CD4-positive, alpha-beta memory T cell (primary cell): ENCODE measurements around the gene NDFIP1. TPM values are rescaled to one million over a fixed set of nuclear protein-coding genes. Genes with fewer than 3 reads are reported as not detected.

Source experiments
- CTCF ChIA-PET: fragments of 350-600 bp; sonication (Branson Sonifier 250); formaldehyde crosslinking; loops from one replicate; lab custom pipeline; 2021; ENCODE audit warnings: inconsistent platforms; ENCODE audit not compliant: partially characterized antibody; lab: Charles Lee
- POLR2A ChIA-PET: fragments of 350-600 bp; sonication (Branson Sonifier 250); formaldehyde crosslinking; loops from one replicate; lab custom pipeline; 2021; ENCODE audit not compliant: partially characterized antibody; lab: Charles Lee
- DNase-seq, 5 donors: peaks; one replicate each; pipeline versions ENCODE4 v3.0.0 to v3.0.0-alpha.2; 2020 to 2022; ENCODE audit warnings: mixed read lengths in 1 of 5
- H3K27ac ChIP-seq: one replicate; pipeline ENCODE4 v1.7.0; 2013; ENCODE audit warnings: low read depth, low read length
- H3K27me3 ChIP-seq: 2 replicates; pipeline ENCODE4 v1.7.0; 2013; ENCODE audit warnings: mild to moderate bottlenecking, low read length, moderate library complexity; ENCODE audit not compliant: insufficient read depth
- H3K36me3 ChIP-seq: 2 replicates; pipeline ENCODE4 v1.7.0; 2013; ENCODE audit warnings: mild to moderate bottlenecking, low read length, moderate library complexity; ENCODE audit not compliant: insufficient read depth
- H3K4me1 ChIP-seq: 2 replicates; pipeline ENCODE4 v1.7.0; 2013; ENCODE audit warnings: mild to moderate bottlenecking, low read length, moderate library complexity; ENCODE audit not compliant: insufficient read depth
- H3K4me3 ChIP-seq, 2 donors: one replicate each; pipeline ENCODE4 v1.7.0; 2013; ENCODE audit warnings: low read length in 2 of 2, mild to moderate bottlenecking in 1 of 2
- H3K9me3 ChIP-seq, 2 donors: one replicate each; pipeline ENCODE4 v1.7.0; 2013; ENCODE audit warnings: low read length in 2 of 2, control low read depth in 1 of 2; ENCODE audit not compliant: control insufficient read depth in 1 of 2
- H3K27ac Mint-ChIP-seq, 7 donors: one replicate each; pipeline ENCODE4 v1.8.0; 2020 to 2021; ENCODE audit warnings: mixed read lengths in 7 of 7, mild to moderate bottlenecking in 6 of 7, inconsistent platforms in 3 of 7, moderate library complexity in 3 of 7
- H3K27me3 Mint-ChIP-seq, 2 donors: one replicate each; pipeline ENCODE4 v1.8.0; 2020 to 2021; ENCODE audit warnings: mixed read lengths in 2 of 2
- H3K36me3 Mint-ChIP-seq, 2 donors: one replicate each; pipeline ENCODE4 v1.8.0; 2020 to 2021; ENCODE audit warnings: mixed read lengths in 2 of 2, inconsistent platforms in 1 of 2, mild to moderate bottlenecking in 1 of 2
- H3K4me1 Mint-ChIP-seq, 4 donors: one replicate each; pipeline ENCODE4 v1.8.0; 2020 to 2021; ENCODE audit warnings: mixed read lengths in 4 of 4, mild to moderate bottlenecking in 1 of 4
- H3K4me3 Mint-ChIP-seq, 8 donors: one replicate each; pipeline ENCODE4 v1.8.0; 2020 to 2021; ENCODE audit warnings: mixed read lengths in 8 of 8, mild to moderate bottlenecking in 7 of 8, moderate library complexity in 6 of 8, inconsistent platforms in 3 of 8
- H3K9me3 Mint-ChIP-seq, 8 donors: one replicate each; pipeline ENCODE4 v1.8.0; 2020 to 2021; ENCODE audit warnings: mixed read lengths in 8 of 8, mild to moderate bottlenecking in 5 of 8, inconsistent platforms in 3 of 8, moderate library complexity in 1 of 8
- intact Hi-C: fragments of 100-400 bp; cut with micrococcal nuclease; formaldehyde crosslinking; loops from one replicate; pipeline ENCODE4 v1.15.1; 2023
- polyA plus RNA-seq, 2 donors: library from polyadenylated mRNA; unstranded; fragments of 300-500 nt; fragmentation: Illumina TruSeq; gene quantifications; one replicate each; pipeline ENCODE4 v1.2.3, GENCODE V29; 2021
- total RNA-seq, 2 experiments: library from RNA; stranded (reverse); gene quantifications; one replicate each; pipeline ENCODE4 v1.2.3, GENCODE V29; 2021

NDFIP1 gene
- total and polyA plus RNA-seq, 4 experiments from 2014 or later, result 70.0 to 98.3 (median 76.1) TPM

GRCh38 chr5:142107036-142107735, 1.4 kb upstream of the NDFIP1 start:
- Mint-ChIP-seq H3K27ac (peak overlapping the region; percentile 95 to 99 (median 98)), H3K36me3 (peaks cover 3 to 20% of the 10 kb centered on the region in 2 donors), H3K9me3 (no peaks in the 10 kb centered on the region), H3K4me1 (peaks cover 41 to 67% (median 50%) of the 10 kb centered on the region in 4 donors), H3K27me3 (no peaks in the 10 kb centered on the region), H3K4me3 (peak overlapping the region in 6 of 8 donors; percentile 21 to 88 (median 68))
- intact Hi-C loops, result no loop called here
- peaks cover 56% of the 10 kb centered on the region for H3K4me1 ChIP-seq
- no peaks in the 10 kb centered on the region for H3K36me3 ChIP-seq
- POLR2A ChIA-PET, result interaction anchor here (0.9 to 4.4 kb wide), 10 partner anchors 11 to 424 kb away, joined by 3 to 96 read pairs (median 18); partner anchors contain the start of gene GNPDA1
- H3K4me3 ChIP-seq, result no peak overlapping the region
- no peak for DNase-seq
- no peaks in the 10 kb centered on the region for H3K9me3 ChIP-seq
- no peaks in the 10 kb centered on the region for H3K27me3 ChIP-seq
- CTCF ChIA-PET, result interaction anchor here (0.9 to 5.9 kb wide), 11 partner anchors 13 to 416 kb away, joined by 3 to 93 read pairs (median 4); partner anchors contain the start of genes GNPDA1 and RNF14
- no peak overlapping the region for H3K27ac ChIP-seq

DNA sequence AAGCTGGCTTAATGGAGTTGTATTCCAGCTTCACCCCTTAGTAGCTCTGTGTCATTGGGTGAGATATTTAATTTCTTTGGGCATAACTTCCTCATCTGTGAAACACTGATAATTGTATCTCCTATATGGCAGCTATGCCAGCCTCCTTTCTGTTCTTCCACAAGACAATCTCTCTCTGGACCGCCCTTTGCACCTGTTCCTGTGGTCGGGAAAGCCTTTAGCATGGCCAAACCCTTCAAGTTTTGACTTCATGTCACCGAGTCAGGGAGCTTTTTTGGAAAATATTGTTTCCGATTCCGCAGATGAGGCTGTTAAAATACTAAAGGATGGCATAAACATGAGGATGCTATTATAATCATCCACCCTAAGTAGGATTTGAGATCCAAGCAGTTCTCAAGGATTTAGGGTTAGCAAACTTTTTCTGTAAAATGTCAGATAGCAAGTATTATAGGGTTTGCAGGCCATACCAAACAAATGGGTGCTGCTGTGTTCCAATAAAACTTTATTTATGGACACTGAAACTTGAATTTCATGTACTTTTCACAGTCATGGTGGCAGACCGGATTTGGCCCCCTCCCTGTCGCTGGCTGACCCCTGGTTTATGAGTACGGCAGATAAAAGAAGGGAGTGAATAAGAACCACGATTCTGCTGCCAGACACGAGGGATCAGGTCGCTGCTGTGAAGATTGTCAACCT, 695 bp upstream of the NDFIP1 start:
- Mint-ChIP-seq H3K4me1 (peaks cover 43 to 71% (median 52%) of the 10 kb centered on the region in 4 donors), H3K27me3 (no peaks in the 10 kb centered on the region), H3K27ac (peak overlapping the region; percentile 95 to 99 (median 98)), H3K4me3 (peak overlapping the region; percentile 82 to 88 (median 86)), H3K9me3 (no peaks in the 10 kb centered on the region), H3K36me3 (peaks cover 6 to 21% of the 10 kb centered on the region in 2 donors)
- intact Hi-C loops, result loop anchor here (1.0 to 2.0 kb wide), 6 partner anchors 13 to 249 kb away; no protein-coding TSS in a partner anchor
- no peaks in the 10 kb centered on the region for H3K27me3 ChIP-seq
- peaks cover 63% of the 10 kb centered on the region for H3K4me1 ChIP-seq
- H3K36me3 ChIP-seq, result no peaks in the 10 kb centered on the region
- H3K4me3 ChIP-seq, result peak overlapping the region in 1 of 2 donors; percentile 78
- H3K9me3 ChIP-seq, result no peaks in the 10 kb centered on the region
- H3K27ac ChIP-seq, result peak overlapping the region; percentile 95
- ChIA-PET CTCF (interaction anchor here (0.7 to 5.9 kb wide), 14 partner anchors 13 to 471 kb away, joined by 3 to 93 read pairs (median 4); partner anchors contain the start of genes GNPDA1, HDAC3, RELL2 and RNF14), POLR2A (interaction anchor here (0.5 to 4.4 kb wide), 16 partner anchors 10 to 424 kb away, joined by 3 to 96 read pairs (median 11); partner anchors contain the start of genes GNPDA1 and RNF14)
- DNase-seq, result no peak

DNA sequence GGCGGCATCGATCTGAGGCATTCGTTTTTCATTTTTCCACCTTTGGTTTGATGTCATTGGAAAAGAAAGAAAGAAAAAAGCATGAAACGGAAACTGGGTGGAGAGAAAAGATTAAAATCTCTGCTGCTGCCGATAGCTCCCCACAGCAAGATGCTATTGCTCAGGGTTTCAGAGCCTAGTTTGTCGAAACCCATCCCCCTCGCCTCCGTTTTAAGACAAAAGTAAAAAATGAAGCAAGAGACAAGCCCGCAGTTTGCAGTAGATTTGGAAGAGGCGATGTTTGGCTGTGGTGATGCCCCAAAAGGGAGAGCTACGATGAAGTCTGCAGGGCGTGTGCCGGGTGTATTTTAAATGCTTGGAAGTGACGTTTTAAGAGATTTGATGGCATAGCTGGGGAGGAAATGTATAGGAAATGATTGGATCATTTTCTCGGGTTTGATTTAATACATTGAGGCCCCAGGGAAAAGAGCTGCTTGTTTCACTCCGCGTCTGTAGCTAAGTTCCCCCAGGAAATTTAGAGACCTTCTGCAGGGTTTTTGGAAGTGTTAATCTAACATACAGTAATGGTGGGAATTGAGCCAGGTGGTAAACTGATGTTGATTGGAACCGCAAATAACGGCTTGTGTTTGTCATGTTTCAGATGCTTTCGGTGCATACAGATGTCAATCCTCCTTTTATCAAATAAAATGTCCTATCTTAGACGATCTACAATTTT, 909 bp downstream of the NDFIP1 start:
- peak overlapping the region; percentile 93 to 99 (median 97) for H3K27ac Mint-ChIP-seq
- POLR2A ChIA-PET, result interaction anchor here (0.7 to 4.4 kb wide), 23 partner anchors 9 to 893 kb away, joined by 3 to 96 read pairs (median 6); partner anchors contain the start of genes GNPDA1 and RNF14
- peak overlapping the region; percentile 95 for H3K27ac ChIP-seq

DNA sequence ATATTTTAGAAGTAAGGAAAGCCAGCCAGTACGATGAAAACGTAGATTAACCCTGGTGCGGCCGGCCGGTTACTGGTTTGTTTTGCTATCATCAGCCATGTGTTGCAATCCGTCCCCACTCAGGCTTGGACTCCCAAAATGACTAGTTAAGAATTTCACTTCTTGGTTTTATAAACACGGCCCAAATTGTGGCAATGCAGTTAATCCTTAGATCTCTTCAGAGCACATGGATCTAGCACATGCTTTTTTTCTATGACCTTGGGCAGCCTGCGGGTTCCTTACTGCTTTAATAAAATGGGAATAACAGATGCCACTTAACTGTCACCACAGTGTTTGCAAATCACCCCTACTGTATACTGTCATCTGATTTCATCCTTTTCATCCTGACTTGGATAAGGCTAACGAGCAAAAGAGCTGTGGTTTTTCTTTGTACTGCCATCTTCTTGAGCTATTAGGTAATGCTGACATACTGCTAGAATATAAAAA, 1.5 kb downstream of the NDFIP1 start:
- H3K9me3 Mint-ChIP-seq, result no peaks in the 10 kb centered on the region
- H3K4me3 Mint-ChIP-seq, result peak overlapping the region; percentile 94 to 100 (median 96)
- peak overlapping the region; percentile 93 to 99 (median 97) for H3K27ac Mint-ChIP-seq
- peaks cover 14 to 27% of the 10 kb centered on the region in 2 donors for H3K36me3 Mint-ChIP-seq
- H3K4me1 Mint-ChIP-seq, result peaks cover 51 to 79% (median 61%) of the 10 kb centered on the region in 4 donors
- Histone ChIP-seq H3K4me1 (peaks cover 70% of the 10 kb centered on the region), H3K27me3 (no peaks in the 10 kb centered on the region), H3K9me3 (no peaks in the 10 kb centered on the region), H3K36me3 (no peaks in the 10 kb centered on the region), H3K4me3 (peak overlapping the region; percentile 78 to 80), H3K27ac (peak overlapping the region; percentile 95)
- peak in 3 of 5 donors; percentile 23 to 33 (median 32) for DNase-seq
- no peaks in the 10 kb centered on the region for H3K27me3 Mint-ChIP-seq
- CTCF ChIA-PET, result interaction anchor here (0.7 to 5.9 kb wide), 23 partner anchors 9 to 418 kb away, joined by 3 to 93 read pairs (median 4); partner anchors contain the start of genes GNPDA1 and RNF14
- intact Hi-C loops, result loop anchor here (1.0 kb wide), 1 partner anchor 8 kb away; no protein-coding TSS in a partner anchor
- POLR2A ChIA-PET, result interaction anchor here (0.6 to 4.4 kb wide), 21 partner anchors 8 to 748 kb away, joined by 3 to 96 read pairs (median 6); partner anchors contain the start of genes GNPDA1 and RNF14

More for the DNA sequence above, 909 bp downstream of the NDFIP1 start:
- no peaks in the 10 kb centered on the region for H3K36me3 ChIP-seq
- H3K36me3 Mint-ChIP-seq, result peaks cover 14 to 27% of the 10 kb centered on the region in 2 donors
- H3K4me3 ChIP-seq, result peak overlapping the region; percentile 78 to 80
- H3K4me1 ChIP-seq, result peaks cover 71% of the 10 kb centered on the region
- H3K27me3 ChIP-seq, result no peaks in the 10 kb centered on the region
- peak; percentile 71 to 84 (median 75) for DNase-seq
- intact Hi-C loops, result loop anchor here (1.0 to 2.0 kb wide), 6 partner anchors 9 to 247 kb away; partner anchors contain the start of gene RNF14
- H3K4me3 Mint-ChIP-seq, result peak overlapping the region; percentile 94 to 100 (median 96)
- CTCF ChIA-PET, result interaction anchor here (0.7 to 5.9 kb wide), 21 partner anchors 9 to 418 kb away, joined by 3 to 93 read pairs (median 4); partner anchors contain the start of genes GNPDA1 and RNF14
- no peaks in the 10 kb centered on the region for H3K27me3 Mint-ChIP-seq
- H3K4me1 Mint-ChIP-seq, result peaks cover 52 to 81% (median 63%) of the 10 kb centered on the region in 4 donors
- H3K9me3 ChIP-seq, result no peaks in the 10 kb centered on the region
- H3K9me3 Mint-ChIP-seq, result no peaks in the 10 kb centered on the region

- Mint-ChIP-seq H3K4me3 (peak overlapping the region; percentile 94 to 100 (median 96)), H3K9me3 (no peaks in the 10 kb centered on the region), H3K27ac (peak overlapping the region in 2 of 7 donors; percentile 95 to 99), H3K27me3 (no peaks in the 10 kb centered on the region), H3K36me3 (peaks cover 18 to 30% of the 10 kb centered on the region in 2 donors), H3K4me1 (peaks cover 46 to 76% (median 60%) of the 10 kb centered on the region in 4 donors)
- ChIA-PET CTCF (interaction anchor here (0.7 to 5.9 kb wide), 12 partner anchors 8 to 143 kb away, joined by 3 to 93 read pairs (median 4); partner anchors contain the start of genes GNPDA1 and RNF14), POLR2A (interaction anchor here (0.7 to 4.4 kb wide), 8 partner anchors 16 to 142 kb away, joined by 3 to 40 read pairs (median 19); partner anchors contain the start of genes GNPDA1 and RNF14)
- Histone ChIP-seq H3K4me1 (peaks cover 70% of the 10 kb centered on the region), H3K36me3 (no peaks in the 10 kb centered on the region), H3K27me3 (no peaks in the 10 kb centered on the region), H3K9me3 (no peaks in the 10 kb centered on the region), H3K27ac (no peak overlapping the region), H3K4me3 (peak overlapping the region; percentile 6 to 15)
- intact Hi-C loops, result loop anchor here (1.0 kb wide), 1 partner anchor 7 kb away; no protein-coding TSS in a partner anchor
- DNase-seq, result no peak
These were observed 2.6 kb downstream of the NDFIP1 start for GRCh38 chr5:142110988-142111687.
